Tibial artery (tissue), 4 donors: ENCODE measurements around the gene EIF3D.

Experiments used
- DNase-seq, 2 donors: peaks; one replicate each; pipeline ENCODE4 v3.0.0-alpha.2; 2019
- H3K27ac ChIP-seq, 2 donors: fragments of 200-600 bp; sonication (generic) in 1 of 2; 1 replicate in 1 of 2; 2 replicates in 1 of 2; pipeline ENCODE4 v1.5.1; 2018 to 2019; ENCODE audit warnings: mild to moderate bottlenecking in 1 of 2
- H3K27me3 ChIP-seq, 2 donors: fragments of 200-600 bp; sonication (generic) in 1 of 2; one replicate each; pipeline versions ENCODE4 v1.5.1 to v1.6.0; 2016 to 2019
- H3K36me3 ChIP-seq, 3 donors: fragments of 200-600 bp; sonication (generic) in 2 of 3; one replicate each; pipeline ENCODE4 v1.5.1; 2016 to 2019; ENCODE audit warnings: mild to moderate bottlenecking in 2 of 3
- H3K4me1 ChIP-seq, 4 donors: fragments of 200-600 bp; sonication (generic) in 2 of 4; 1 replicate in 3 of 4; 2 replicates in 1 of 4; pipeline ENCODE4 v1.5.1; 2016 to 2019
- H3K4me3 ChIP-seq, 2 donors: fragments of 200-600 bp; sonication (generic) in 1 of 2; 1 replicate in 1 of 2; 2 replicates in 1 of 2; pipeline ENCODE4 v1.5.1; 2018 to 2019; ENCODE audit warnings: mild to moderate bottlenecking in 2 of 2
- H3K9me3 ChIP-seq, 3 donors: fragments of 200-600 bp; sonication (generic) in 1 of 3; one replicate each; pipeline ENCODE4 v1.5.1; 2016 to 2019
- CTCF ChIP-seq, 2 experiments: fragments of 200-600 bp in 1 of 2; fragments of 450-650 bp in 1 of 2; IDR thresholded peaks; one replicate each; pipeline ENCODE4 v1.5.1; 2017 to 2019; ENCODE audit warnings: antibody characterized with exemption in 2 of 2, mild to moderate bottlenecking in 1 of 2, moderate library complexity in 1 of 2
- intact Hi-C: fragments of 100-400 bp; cut with DNase I; formaldehyde crosslinking; loops from one replicate; pipeline ENCODE4 v1.15.0; 2023; ENCODE audit warnings: low total_unique reads

The EIF3D gene

DNA sequence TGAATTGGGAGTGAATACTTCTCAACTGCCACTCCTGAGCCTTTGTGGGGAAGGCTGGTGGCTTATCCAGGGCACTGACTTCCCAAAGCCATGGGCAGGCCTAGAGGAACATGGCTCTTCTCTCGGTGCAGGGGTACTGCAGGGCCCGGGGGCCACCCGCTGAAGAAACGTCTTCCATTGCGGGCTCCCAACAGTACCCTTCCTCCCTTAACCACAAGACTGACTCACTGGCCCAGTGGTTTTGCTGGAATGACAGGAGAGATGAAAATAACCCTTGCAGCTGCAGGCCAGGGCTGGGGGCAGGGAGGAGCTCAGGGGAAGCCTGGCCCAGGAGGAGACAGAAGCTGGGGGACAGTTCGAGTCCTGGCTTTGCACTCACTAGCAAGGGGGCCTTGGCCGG, 61.0 kb downstream of the EIF3D start:
- H3K27me3 ChIP-seq = no peaks in the 10 kb centered on the region
- no peak for TF ChIP-seq CTCF (IDR thresholded peaks at IDR 0.05)
- intact Hi-C loops = loop anchor here (5.0 kb wide), 1 partner anchor 101 kb away; no protein-coding TSS in a partner anchor
- peaks cover 0 to 100% (median 78%) of the 10 kb centered on the region in 4 donors for H3K4me1 ChIP-seq
- DNase-seq = peak in 1 of 2 donors; percentile 73
- no peaks in the 10 kb centered on the region for H3K9me3 ChIP-seq
- H3K4me3 ChIP-seq = no peak overlapping the region
- peak overlapping the region; percentile 78 to 95 for H3K27ac ChIP-seq
- peaks cover 0 to 21% (median 0%) of the 10 kb centered on the region in 3 donors for H3K36me3 ChIP-seq

DNA sequence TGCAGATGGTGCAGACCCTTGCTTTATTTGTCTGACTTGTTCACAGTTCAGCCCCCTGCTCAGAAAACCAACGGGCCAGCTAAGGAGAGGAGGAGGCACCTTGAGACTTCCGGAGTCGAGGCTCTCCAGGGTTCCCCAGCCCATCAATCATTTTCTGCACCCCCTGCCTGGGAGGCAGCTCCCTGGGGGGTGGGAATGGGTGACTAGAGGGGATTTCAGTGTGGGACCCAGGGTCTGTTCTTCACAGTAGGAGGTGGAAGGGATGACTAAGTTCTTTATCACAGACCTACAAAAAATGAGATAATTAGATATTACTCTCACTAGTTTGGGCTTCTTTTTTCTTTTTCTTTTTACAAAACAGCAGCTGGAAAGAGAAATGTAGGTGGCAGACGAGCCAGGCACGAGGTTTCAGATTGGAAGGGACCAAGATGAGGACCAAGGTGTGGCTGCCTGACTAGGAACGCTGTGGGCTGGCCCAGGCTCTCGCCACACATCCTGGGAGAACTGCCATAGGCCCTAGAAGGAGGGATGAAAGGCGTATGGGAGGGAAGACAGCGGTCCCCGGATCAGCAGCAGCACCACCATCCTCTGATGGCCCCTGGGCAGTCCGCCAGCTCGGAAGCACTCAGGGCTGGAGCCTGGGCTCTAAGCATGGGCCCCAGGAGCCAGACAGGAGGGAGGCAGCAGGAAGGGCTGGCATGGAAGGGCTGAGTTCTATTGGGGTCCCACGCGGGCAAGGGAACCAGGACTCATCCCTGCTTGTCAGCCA, 61.7 kb downstream of the EIF3D start:
- Histone ChIP-seq H3K4me3 (no peak overlapping the region), H3K27me3 (no peaks in the 10 kb centered on the region), H3K27ac (peak overlapping the region; percentile 78 to 95), H3K36me3 (peaks cover 0 to 14% (median 0%) of the 10 kb centered on the region in 3 donors), H3K9me3 (no peaks in the 10 kb centered on the region), H3K4me1 (peaks cover 0 to 100% (median 84%) of the 10 kb centered on the region in 4 donors)
- intact Hi-C loops = loop anchor here (5.0 kb wide), 1 partner anchor 100 kb away; no protein-coding TSS in a partner anchor
- peak in 1 of 2 donors; percentile 75 for DNase-seq
- no peak for TF ChIP-seq CTCF (IDR thresholded peaks at IDR 0.05)

- H3K4me1 ChIP-seq = peaks cover 0 to 100% (median 93%) of the 10 kb centered on the region in 4 donors
- peak overlapping the region; percentile 78 to 95 for H3K27ac ChIP-seq
- peaks cover 0 to 4% (median 0%) of the 10 kb centered on the region in 3 donors for H3K36me3 ChIP-seq
- no peak overlapping the region for H3K4me3 ChIP-seq
- no peak for TF ChIP-seq CTCF (IDR thresholded peaks at IDR 0.05)
- intact Hi-C loops = loop anchor here (5.0 kb wide), 1 partner anchor 99 kb away; no protein-coding TSS in a partner anchor
- H3K9me3 ChIP-seq = no peaks in the 10 kb centered on the region
- no peaks in the 10 kb centered on the region for H3K27me3 ChIP-seq
- DNase-seq = no peak
Measured at GRCh38 chr22:36466258-36466657, 62.7 kb downstream of the EIF3D start.

GRCh38 chr22:36465232-36466021, 63.5 kb downstream of the EIF3D start:
- TF ChIP-seq CTCF (IDR thresholded peaks at IDR 0.05) = no peak
- peak; percentile 76 to 91 for DNase-seq
- intact Hi-C loops = loop anchor here (5.0 kb wide), 1 partner anchor 98 kb away; no protein-coding TSS in a partner anchor
- Histone ChIP-seq H3K4me1 (peaks cover 0 to 95% (median 90%) of the 10 kb centered on the region in 4 donors), H3K36me3 (no peaks in the 10 kb centered on the region), H3K4me3 (no peak overlapping the region), H3K9me3 (no peaks in the 10 kb centered on the region), H3K27ac (peak overlapping the region; percentile 78 to 95), H3K27me3 (no peaks in the 10 kb centered on the region)

DNA sequence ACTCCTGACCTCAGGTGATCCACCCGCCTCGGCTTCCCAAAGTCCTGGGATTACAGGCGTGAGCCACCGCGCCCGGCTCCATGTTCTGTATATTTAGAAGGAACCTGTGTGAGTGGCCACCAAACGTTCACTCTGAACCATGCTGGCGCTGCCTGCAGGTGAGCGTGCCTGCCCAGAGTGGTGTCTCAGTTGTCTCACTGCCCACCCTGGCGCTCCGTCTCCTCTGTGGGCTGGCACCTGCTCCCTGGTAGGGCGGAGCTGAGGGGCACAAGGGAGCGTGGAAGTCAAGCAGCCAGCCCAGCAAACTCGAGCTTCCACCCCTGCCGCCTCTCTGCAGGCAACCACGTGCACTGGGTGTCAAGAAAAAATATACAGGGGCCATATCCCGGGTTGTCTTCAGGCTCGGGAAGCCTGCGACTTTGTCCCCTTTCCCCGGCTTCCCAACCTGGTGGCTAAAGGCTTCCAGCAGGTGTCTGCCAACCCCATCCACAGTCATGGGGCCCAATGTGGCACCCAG, 64.2 kb downstream of the EIF3D start:
- intact Hi-C loops = loop anchor here (5.0 kb wide), 1 partner anchor 97 kb away; no protein-coding TSS in a partner anchor
- peak overlapping the region; percentile 78 to 95 for H3K27ac ChIP-seq
- no peaks in the 10 kb centered on the region for H3K27me3 ChIP-seq
- H3K4me3 ChIP-seq = no peak overlapping the region
- no peak for TF ChIP-seq CTCF (IDR thresholded peaks at IDR 0.05)
- DNase-seq = no peak
- H3K36me3 ChIP-seq = no peaks in the 10 kb centered on the region
- H3K9me3 ChIP-seq = no peaks in the 10 kb centered on the region
- peaks cover 0 to 89% (median 83%) of the 10 kb centered on the region in 4 donors for H3K4me1 ChIP-seq
